8988T (cell line): ENCODE measurements around the gene LY86.
"Not testable (repeated sequence)": the region's sequence is repeated elsewhere in the genome, so short reads cannot be mapped to it uniquely, and the experiment has no call there.

Source experiments
- DNase-seq: peaks from one replicate; pipeline ENCODE4 v3.0.0; 2011

Gene LY86

DNA sequence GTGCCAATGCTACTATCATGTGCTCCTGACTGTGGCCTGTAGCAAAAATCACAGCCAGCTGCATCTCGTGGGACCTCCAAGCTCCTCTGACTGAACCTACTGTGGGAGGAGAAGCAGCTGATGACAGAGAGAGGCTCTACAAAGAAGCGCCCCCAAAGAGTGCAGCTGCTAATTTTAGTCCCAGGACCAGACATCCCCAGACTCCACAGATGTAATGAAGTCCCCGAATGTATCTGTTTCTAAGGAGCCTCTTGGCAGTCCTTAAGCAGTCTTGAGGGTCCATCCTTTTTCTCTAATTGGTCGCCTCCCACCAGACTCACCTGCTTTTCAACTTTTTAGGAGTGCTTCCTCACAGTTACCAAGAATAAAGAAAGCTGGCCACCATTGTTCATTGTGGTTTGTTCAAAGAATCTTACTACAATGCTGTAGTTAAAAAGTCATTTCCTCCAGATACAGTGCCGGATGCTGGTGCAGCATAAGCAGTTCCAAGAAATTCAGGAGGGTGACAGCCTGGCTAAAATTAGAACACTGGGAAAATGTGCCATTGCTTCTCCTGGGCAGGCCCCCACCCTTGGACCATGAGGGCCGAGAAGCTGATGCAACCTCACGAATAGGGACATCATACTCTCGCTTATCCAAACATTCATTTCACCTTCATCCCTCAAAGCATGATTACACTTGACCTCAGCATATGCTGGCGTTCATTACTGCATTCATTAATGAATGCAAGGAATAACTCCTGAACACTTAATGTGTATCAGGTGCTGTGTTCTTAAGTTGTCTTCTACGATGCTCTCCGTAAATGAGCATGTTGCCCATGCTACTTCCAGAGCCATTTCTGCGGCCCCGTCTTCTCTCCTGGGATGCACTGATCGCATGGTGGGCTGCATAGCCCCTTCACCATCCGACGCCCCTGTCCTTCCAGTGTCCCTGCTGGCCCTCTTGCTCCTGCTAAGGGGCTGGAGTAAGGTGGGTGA is 66.4 kb downstream of the LY86 start:
- no peak for DNase-seq

DNA sequence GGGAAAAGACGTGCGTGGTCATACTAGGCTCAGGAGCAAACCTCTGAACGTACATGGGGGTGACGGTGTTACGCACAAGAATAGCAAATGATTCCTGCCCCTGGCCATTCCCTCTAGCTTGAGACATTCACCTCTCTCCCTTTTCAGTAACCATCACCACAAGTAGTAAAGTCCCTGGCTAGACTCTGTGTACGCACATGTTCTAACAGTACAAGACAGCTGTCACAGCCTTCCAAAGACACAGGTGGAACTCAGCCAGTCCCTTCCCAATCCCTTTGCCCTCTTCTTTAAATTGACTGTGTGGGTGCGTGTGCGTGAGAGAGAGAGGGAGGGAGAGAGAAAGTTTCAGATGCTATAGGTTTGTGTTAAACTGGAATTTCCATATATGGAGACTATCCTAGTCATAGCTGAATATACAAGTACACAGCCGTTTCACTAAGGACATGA is 67.3 kb downstream of the LY86 start:
- DNase-seq: no peak

DNA sequence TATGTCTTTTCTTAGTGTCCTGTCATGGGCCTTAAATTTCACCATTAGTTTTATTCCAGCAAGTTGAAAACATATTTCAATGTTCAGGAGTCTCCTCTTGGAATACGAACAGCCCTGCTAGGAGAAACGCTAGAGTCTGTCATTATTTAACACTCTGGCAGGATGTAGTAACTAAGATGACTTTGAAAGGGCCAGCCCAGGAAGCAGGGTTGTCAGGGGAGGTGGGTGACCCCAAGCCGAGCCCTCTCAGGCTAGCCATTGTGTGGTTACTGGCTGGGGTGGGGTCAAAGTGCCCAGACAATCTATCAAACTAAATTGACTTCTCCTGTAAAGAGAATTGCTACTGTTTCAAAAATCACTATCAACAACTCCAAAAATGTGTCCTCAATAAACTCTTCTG is 67.8 kb downstream of the LY86 start:
- no peak for DNase-seq

DNA sequence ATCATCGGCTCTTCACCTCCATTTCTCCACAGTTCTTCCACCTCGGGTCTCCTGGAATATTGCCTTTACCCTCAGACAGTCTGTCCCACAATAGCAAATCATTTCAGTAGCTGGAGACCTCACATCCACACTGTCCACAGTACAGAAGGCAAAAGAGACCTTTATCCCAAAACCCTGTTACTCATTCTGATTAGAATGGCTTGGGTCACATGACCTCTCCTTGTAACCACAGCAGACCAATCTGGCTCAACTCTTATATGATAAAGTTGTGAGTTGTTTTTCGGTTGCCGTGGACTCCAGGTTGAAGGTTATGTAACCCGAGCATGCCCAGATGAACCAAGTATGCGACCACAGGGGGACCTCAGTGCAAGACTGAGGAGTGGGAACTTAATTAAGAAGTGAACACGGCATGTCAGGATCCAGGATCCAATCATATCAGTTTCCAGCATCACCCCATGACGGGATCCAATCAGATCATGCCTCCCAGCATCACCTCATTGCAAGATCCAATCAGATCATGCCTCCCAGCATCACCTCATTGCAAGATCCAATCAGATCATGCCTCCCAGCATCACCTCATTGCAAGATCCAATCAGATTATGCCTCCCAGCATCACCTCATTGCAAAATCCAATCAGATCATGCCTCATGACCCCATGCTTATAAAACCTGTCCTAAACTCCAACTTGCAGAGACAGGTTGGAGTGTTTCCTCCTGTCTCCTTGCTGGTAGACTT is 68.7 kb downstream of the LY86 start:
- no peak for DNase-seq

DNA sequence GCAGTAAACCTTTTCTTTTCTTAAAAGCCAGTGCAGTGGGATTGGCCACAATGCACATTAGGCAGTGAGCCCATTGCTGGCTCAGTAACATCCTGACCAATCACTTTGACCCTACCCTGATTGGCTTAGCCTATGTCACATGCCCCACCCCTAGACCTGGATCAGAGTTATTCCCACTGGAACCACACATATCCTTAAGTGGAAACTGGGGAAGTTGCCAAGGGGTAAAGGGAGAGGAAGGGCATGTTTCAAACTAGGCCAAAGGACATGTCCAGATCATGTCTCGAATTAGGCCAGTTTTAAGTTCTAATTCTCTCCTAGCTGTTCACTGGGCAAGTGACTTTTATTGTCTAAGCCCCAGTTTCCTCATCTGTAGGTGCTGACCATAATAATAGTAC is 69.3 kb downstream of the LY86 start:
- DNase-seq: no peak

DNA sequence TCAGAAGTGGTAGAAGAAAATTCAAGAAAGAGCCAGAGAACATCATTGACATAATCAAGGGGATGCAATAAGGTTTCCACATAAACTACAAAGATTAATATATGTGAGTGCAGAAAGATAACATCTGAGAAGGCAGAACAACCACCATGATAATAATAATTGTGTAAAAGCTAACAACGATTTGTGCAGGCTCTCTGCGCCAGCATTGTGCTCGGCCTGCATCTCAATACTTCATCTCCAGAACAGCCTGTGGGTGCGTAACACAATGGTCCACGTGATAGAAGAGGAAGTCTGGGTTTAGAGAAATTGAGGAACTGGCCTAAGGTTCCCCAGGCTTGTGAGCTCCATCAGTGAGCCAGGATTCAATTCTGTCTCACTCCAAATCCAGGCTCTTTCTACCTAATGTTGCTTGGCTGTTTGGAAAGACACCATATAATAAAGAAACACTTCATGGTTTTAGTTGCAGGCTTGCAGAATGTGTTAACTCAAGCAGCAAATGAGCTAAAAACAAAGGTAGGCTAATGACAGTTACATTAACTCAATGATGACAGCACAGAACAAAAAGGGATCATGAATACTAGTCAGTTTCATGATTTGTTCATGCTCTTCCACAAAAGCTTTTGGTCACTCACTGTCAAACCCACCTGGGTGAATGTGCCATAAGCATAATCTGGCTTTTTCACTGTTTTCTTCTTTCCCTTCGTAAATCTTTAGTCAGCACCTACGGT is 71.2 kb downstream of the LY86 start:
- DNase-seq: no peak

DNA sequence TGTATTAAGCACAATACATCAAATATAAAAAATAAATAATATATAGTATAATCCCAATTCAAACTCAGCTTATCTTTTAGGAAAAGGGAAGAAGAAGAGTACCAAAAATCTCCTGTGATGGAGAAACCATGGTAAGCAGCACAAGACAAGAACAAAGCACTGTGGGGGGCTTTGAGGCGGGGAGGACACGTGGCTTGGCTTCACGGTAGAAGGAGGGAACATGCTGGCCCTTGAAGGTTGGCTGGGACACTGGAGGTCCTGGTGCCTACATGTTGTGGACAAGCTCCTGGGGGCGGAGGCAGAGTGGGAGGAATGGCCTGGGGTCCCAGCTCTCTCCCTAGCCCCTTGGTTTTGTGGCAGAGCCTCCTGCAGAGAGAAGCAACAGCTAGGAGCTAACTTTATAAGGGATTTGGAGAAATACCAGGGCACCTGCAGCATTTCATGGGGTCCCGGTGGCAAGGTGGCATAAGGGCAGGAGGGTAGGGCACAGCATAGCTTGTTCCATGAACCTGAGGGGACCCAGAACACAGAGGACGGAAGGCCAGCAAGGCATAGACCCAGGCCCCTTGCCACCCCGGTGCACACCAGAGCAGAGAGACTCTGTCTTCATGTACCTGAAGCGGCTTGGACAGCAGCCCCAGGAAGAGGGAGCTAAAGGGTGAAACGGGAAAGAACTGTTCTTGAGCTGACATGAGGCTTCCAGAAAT is 72.0 kb downstream of the LY86 start:
- no peak for DNase-seq

DNA sequence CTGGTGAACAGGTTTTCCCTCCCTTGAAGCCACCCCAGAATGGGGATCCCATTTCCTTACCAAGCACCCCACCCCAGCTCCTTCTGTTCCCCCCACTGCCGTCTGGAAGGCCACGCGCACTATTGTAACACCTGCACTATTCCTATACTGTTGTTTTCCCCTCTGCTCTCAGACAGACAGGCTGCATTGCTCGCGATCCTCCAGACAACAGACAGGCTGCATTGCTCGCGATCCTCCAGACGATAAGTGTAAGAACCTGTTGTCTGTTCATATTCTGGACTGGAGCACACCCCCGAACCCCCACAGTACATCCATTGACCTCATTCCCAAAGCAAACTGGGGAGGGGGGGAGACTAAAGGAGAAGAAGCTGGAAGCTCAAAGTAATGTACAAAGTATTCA is 72.7 kb downstream of the LY86 start:
- no peak for DNase-seq

DNA sequence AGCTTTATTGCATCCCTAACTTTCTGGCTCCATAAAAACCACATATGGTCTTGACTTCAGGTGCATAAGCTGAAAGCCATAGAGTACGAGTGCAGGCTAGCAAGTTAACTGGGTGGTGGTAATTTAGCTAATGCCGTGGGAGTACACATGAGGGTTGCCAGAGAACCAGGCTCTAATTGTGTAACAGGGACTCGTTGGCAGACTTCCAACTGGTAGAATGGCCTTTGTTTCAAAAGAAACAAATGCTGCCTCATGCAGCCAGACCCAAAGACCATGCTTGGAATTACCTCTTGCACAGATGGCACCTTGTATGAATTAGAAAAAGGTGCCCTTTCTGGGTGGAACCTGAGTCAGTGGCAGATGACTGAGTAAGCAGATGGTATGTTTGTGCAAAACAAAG is 73.2 kb downstream of the LY86 start:
- no peak for DNase-seq

DNA sequence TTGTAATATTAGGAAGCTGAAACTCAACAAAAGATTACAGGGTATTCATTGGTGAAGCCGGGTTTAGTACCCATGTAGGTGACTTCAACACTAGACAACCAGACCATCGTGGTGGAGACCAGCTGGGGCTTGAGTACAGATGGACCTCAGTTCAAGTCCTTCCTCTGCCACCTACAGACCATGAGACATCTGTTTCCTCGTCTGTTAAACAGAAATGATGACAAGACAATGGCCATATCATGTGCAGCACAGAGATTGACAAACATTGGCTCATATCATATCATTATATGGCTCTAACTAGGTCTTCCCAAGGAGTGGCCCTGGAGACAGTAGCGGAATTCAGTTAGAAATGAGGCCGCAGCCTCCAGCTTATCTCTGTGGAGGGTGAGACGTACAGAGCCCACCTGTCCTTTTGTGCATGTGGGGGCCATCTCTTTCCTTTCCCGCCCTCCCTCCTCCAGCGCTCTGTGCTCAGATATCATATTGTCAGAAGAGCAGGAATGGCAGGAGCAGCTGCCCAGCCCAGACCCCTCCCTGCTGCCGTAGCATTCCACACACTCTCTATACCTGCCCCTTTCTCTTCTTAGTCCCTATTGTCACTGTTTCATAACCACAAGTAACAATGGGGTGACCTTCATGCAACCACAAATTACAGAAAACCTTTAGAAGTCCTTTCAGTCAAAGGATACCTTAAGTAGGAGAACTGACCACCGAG is 75.1 kb downstream of the LY86 start:
- DNase-seq: no peak

DNA sequence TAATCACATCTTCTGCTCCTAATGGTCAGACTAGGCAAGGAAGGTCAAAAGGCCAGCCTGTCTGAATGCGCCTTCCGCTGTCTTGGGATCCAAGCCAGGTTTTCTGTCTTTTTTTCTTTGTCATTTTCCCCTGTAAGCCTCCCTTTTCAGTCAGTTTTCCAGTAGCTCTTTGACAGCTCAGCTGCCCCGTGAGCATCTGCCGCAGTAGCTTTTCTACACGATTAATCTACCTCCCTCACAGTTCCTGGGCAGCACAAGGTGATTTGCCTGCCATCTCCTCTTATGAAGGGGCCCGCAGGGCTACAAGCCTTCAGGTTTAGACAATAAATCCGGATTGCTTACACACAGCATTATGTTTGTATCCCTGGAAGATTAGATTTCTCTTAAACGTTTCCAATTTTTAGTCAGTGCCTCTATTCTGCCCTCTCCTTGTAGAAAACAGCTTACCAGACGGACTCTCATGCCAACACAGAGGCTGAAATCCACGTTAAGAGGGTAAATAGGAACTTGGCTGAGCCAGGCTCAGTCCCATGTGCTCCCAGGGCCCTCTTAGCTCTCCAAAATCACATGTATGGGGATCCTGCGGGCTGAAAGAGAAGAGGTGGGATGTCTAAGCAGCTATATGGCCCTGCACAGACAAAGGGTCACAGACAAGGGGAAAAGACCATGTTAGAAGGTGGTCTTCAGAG is 77.2 kb downstream of the LY86 start:
- no peak for DNase-seq

DNA sequence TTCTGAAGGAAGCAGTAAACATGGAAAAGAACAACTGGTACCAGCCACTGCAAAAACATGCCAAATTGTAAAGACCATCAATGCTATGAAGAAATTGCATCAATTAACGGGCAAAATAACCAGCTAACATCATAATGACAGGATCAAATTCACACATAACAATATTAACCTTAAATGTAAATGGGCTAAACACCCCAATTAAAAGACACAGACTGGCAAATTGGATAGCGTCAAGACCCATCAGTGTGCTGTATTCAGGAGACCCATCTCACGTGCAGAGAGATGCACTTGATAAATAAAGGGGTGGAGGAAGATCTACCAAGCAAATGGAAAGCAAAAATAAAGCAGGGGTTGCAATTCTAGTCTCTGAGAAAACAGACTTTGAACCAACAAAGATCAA is 81.6 kb downstream of the LY86 start:
- not testable (repeated sequence) for DNase-seq

DNA sequence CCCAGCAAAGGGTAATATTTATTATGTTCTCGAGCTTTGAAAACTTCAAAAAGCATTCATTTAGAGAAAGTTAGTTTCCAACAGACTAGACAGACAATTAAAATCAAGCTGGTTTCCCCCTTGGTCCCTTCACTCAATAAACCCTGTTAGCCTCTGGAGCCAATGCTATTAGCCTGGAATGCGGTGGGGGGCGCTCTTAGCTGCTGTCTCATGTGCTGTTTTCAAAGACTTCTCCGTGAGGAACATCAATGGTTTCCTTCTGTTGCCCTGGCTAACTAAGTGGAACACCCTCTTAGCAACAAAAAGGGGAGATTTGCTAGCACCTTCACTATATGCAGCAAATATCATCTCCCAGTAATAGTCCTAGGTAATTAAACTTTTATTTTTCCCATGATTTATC is 86.4 kb downstream of the LY86 start:
- no peak for DNase-seq

DNA sequence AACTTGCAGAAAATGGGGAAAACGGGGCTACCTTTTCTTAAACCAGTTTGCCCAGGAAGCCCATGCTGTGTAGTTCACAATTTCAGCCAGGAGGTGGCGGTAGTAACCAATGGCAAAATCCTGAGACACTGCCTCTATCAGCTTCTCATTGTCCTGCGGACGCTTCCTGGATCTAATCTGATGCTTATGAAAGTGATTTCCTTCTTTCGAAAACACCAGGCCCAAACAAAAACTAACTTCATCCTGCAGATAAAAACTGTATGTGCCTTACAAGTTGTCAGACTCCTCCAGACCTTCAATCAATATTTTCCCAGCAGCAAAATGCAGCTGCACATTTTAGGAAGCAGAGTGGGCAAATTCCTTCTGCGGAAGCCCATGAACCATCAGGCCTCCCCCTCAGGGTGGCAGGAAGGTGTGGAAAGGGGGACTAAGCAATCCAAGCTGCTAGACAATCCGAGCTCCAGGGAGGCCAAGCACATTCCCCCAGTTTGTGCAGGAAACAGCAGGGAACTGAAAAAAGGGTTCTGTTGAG is 88.5 kb downstream of the LY86 start:
- peak; percentile 35 for DNase-seq

DNA sequence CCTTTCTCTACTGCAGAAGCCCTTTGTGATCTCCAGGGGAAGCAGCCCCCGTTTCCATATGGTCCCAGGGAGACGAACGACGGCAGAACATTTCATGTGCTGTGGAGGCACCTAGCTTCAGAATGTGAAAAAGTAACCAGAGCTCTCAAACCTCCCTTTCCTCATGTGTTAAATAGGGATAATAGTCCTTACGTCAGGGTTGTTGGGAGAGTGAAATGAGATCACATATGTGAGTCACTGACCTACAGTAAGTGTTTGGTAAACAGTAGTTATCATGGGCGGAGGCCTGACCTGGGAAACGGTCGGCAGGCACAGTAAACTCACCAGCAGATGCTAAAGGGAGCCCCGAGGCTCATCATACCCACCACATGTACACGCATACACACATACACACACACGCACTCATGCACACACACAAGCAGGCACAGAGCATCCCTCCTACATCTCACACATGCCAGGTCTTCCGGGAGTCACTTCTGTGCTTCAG is 89.7 kb downstream of the LY86 start:
- no peak for DNase-seq

DNA sequence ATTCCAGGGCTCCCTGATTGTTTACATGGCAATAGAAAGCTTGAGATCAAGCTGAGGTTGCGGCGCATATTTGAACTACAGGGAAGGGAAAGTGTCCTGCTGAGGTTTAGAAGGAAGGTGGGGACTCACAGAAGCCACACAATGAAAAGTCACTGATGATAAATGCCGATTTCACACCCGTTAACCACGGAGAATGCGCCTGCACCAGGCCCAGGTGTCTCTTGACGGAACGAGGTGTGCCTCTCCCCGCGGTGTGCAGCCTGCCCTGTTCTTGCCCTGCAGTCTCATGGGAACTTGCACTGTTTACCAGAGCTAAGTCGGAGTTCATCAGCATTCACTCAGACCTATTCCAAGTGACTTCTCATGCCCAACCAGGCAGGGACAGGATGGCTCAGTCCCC is 90.3 kb downstream of the LY86 start:
- DNase-seq: no peak

DNA sequence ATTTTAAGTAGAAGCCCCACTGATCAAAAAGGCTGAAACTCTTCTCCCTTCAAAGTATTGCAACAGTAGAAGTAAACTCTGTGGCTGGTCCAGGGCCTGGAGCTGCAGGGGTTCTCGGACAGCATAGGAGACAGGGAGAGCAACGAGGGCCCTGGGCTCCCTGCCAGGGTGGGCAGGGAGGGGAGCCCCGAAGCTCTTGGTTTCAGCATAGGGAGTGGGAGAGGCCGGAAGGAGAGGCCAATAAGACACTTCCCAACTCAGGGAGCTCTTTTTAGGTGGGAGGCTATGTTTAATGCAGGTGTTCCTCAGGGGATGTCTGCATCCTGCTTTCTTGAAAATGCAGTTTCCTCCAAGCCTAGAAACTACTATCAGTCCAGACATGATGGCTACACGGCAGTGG is 91.1 kb downstream of the LY86 start:
- DNase-seq: no peak

DNA sequence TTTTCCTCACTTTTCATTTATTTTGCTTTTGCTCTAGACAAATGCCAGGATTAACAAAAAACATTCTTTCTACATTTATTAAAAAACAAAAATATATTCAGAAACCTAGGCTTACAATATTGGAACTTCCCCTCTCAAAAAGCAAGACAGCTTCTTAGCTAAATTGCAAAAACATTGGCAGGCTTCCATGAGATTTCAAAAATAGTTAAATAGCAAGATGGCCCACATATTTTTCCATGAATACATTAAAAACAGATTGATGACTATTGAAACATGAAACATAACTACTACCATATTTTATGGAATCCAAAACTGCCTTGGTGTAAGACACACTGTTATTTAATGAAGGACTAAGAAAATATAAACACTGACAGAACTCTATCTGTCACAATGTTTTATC is 92.0 kb downstream of the LY86 start:
- no peak for DNase-seq

DNA sequence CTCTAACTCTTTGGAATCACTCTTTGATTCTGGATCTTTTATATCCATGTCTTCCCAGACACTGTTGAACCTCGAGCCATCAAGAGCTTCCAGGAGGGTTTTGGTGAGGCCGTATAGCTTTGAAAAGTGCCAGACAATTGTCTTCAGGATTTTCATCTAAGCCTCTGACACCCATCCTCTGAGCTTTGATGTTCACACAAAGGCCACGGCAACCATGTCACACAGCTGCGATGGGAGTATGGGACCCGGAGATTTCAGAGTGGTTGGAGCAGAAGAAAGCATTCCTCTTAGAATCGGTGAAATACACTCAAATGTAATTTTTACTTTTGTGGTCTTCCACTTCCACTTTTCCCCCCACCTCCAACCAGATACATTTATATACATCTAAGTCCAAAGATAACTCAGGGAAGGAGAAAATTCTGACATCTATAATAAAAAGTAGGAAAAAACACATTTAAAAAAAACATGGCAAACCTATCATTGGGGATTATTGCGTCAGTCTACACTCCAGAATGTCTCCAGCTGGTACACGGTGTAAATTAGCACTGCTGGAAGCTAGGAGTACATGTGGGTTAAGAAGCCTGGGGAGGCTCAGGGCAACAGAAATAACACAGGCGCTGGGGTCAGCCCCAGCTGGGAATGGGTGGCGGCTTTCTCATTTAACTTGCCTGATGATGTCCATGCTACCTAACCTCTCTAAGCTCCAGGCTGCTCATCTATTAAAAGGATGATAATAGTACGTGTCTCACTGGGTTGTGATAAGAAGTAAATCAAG is 92.7 kb downstream of the LY86 start:
- DNase-seq: no peak

DNA sequence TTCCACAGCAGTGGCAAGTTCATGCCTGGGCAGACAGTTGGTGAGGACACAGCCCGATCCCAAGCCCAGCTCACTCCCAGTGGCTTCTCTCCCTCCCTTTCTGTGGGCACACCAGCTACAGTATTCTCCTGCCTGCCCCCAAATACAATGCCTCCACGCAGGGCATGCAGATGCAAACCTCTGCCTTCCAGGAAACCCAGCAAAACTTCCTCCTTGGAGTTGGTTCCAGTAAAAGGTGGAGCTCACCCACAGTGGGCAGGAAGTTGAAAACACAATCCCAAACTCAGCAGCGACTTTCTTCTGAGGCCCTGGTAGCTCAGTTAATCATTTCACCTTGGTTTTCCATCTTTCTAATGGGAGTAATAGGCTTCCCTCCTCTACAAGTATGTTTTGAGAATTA is 93.7 kb downstream of the LY86 start:
- no peak for DNase-seq
